Epithelial cell of prostate (primary cell): ENCODE results near the gene ACTBL2.

ENCODE experiments used
- DNase-seq: peaks from one replicate; pipeline ENCODE4 v3.0.0-alpha.2; 2011; ENCODE audit warnings: low read depth, low spot score
- H3K27ac ChIP-seq: fragments of 450-650 bp; 2 replicates; pipeline ENCODE4 v1.5.1; 2017; ENCODE audit warnings: mild to moderate bottlenecking

ACTBL2 gene

DNA sequence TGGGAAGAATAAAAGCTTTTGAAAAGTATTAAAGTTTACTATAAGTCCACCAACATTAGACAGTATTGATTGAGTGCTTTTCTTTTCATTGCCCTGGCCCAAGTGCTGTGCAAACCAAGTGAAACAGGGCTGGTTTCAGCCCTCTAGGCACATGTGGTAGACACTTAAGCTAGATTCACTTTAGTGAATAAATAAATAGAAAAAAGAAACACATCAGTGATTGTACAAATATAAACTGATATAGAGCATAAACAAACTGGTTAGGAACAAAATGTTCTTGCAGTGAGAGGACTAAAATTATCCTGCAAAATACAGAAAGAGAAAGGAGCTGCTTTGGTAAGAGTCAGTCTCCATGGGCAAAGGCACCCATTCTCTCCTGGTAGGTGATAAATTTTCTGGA lies 29.7 kb downstream of the ACTBL2 start:
- no peak for DNase-seq

DNA sequence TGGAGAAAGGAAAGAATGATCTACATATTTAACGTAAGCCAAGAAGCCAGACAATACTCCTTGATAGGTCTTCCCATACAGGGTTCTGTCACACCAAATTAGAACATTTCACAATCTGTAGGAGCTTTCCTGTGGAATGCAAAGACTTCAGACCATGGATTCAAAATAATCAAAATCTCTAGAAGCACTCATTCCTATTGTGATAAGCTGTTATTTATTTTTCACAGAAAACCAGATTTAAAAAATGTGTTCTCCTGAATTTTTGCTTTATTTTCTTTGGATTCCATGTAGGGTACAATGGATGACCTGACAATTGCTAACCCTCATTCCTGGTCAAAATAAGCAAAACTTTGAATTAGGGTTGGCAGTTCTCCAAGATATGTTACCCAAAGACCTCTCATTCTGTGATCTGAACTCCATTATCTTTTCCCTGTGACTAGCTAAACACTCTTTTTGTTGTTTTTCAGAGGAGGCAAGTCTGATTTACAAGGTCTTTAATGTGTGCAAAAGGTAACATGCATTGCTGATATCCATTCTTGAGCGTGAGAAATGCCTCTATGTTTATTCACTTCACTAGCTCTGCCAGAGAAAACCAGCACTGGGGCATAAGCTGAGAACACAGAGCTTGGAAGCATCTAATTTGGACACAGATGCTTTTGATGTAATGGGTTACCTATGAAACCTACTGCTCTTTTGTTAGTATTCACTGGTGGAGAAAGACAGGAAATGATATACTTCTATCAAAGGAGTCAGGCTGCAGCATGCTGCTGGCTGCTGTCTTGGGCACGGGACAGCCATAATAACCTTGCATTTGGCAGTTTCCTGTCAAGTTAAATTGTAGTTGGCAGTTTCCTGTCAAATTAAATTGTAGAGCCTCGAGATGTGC lies 31.4 kb downstream of the ACTBL2 start:
- no peak overlapping the region for H3K27ac ChIP-seq
- no peak for DNase-seq

More for the DNA sequence above, 29.7 kb downstream of the ACTBL2 start:
- H3K27ac ChIP-seq, result no peak overlapping the region

DNA sequence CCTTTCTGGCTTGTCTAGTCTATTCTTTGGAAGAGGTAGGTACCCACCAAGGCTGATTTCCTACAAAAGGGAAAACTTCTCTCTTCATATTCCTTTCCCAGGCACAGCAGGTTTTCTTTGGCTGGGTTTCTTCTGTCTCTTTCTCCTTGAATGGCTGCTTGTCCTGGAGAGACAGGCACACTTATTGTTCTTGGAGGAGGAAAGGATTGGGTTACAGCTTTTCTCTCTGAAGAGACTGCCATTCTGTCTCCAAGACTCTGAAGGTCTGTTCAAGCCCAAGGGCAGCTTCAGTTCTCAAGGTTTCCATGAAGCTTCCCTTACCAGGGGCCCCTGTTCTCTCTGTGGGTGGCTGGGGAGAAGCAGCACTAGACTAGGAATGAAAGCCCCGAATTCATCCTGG lies 33.9 kb downstream of the ACTBL2 start:
- no peak for DNase-seq
- H3K27ac ChIP-seq, result no peak overlapping the region

DNA sequence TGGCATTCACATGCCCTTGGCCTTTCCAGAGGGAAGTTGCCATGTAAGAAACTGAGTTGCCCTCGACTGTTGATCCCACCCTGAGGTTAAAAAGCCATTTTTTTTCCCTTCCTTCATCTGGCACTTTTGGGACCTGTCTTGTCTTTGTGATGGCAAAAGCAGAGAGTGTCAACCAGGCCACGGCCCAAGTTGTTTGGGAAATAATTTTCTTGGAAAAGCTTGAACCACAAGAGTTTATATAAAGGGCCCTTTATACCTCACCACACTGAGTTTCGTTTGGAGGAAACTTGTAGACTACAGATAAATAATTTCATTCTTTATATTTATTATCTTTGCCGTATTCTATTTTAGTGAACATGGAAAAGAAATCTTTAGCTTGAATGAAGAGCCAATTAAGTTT lies 34.3 kb downstream of the ACTBL2 start:
- no peak for DNase-seq
- no peak overlapping the region for H3K27ac ChIP-seq

DNA sequence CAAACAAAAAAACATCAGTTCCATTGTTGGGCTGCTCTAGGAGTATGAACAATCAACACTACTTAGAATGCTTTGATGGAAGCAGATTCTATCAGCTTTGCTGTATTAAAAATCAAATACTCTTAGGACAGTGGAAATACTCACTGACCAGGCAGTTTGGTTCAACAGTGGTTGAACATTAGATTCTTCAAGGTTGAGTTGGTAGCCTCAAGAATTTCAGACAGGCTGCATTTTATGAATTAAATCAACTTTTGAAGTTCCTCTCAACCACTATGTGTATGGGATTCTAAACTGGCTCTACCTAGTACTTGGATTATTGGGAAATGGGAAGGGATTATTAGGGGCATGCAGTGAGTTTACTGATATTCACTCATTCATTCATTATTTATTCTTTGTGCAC lies 35.0 kb downstream of the ACTBL2 start:
- no peak overlapping the region for H3K27ac ChIP-seq
- DNase-seq, result no peak

DNA sequence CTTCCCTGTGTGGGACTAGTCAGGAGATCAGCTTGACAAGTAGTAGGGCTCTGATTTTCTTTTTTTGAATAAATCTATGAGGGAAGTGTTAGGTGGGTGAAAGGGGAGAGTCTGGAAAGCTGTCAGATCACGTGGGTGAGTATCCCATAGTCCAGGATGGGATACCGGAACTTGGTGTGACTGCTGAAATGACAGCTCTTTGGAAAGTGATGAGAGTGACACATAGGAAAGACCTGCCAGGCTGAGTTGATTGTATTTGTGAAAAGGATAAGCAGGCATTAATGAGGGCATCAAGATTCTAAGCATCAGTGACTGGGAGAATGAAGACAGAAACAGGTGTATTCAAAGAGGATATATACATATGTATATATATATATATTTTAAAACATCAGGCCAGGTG lies 35.6 kb downstream of the ACTBL2 start:
- DNase-seq, result no peak
- H3K27ac ChIP-seq, result no peak overlapping the region

DNA sequence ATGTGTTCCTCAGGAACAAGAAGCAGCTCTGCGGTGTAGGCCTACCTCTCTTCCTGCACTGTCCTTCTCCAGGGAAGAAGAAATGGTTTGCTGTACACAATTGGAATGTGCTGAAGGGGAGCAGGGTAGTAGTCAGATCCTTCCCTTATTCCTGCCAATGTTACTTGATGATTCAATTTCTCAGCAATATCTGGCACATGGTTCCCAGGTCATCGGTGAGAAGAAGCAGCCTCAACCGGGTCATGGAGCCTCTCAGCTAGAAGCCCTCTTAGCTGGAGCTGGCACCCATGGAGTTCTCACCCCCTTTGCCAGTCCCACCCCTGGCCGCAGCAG lies 36.9 kb downstream of the ACTBL2 start:
- no peak for DNase-seq
- H3K27ac ChIP-seq, result no peak overlapping the region

DNA sequence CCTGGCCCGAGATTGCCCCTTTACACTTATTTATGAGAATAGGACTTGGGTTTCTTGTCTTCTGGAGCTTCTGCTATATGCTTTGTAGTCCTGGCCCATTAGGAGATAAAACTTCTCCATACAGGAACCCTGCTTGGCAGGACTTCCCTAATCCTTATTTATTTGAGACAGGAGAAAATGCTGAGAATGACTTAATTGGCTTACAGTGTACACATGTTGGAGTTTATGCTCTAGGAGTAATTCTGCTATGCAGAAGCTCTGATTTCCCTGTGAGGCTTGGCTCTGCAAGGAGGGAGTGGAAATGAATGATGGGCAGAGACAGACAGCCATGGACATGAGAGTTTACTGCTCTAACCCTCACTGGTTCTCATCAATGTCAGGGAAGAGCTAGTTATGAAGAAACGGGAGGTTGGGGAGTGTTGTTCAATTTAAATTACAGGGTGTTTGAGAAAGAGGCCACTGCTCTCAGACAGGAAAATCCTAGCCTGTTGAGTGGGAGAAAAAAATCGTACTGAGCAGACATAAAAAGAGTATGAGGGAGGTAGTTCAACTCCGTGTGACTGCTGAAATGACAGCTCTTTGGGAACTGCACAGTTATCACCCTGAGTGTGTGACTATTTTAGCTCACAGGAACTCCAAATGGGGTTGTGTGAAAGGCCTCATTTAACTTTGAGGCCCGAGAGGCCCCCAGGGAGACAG lies 37.5 kb downstream of the ACTBL2 start:
- no peak for DNase-seq
- no peak overlapping the region for H3K27ac ChIP-seq

DNA sequence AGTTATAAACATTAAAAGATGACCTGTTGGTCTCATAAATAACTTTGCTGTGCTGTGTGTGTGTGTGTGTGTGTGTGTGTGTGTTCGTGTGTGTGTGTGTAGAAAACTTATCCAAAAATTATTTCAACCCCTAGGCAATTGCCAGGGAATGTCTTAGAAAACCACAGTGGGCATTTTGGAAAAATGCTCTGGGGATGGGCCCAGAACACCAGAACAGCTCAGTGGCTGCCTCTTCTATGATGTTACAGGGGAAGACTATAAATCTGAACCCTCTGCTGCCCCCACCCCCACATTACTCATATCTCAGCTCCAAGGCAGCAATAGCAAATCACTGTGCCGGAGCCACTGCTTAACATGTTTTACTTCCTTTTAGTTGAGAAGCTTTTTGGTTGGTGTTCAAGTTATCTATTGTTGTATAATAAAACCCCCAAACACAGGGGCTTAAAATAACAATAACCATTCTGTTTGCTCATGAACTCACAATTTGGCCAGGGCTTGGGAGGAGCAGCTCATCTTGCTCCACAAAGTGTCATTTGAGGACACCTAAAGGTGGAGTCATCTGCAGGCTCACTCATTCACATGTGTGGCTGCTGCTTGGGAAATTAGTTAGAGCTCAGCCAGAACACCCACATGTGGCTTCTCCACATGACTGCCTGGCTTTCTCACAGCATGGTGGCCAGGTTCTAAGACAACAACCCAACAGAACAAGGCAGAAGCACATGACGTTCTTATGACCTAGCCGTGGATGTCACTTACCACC lies 40.4 kb downstream of the ACTBL2 start:
- H3K27ac ChIP-seq, result peak overlapping the region; percentile 25
- DNase-seq, result peak; percentile 54

DNA sequence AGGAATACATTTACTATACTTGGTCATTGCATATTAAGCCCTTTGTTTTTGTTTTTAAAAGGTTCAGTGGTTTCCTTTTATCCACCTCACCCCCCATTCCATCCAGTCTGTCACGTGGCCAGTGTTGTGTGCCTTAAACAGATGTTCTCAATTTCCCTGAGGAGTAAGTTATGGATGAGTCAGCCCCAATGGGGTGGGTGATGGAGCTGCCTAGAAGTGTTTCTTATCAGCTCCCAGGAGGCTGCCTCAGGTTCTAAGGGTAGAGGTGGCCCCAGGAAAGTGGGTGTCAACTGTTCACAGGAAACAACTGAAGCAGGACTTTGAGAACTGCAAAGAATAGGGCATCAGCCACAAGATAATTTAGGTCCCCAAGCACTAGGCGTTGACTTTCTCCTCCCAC lies 41.1 kb downstream of the ACTBL2 start:
- no peak for DNase-seq
- peak overlapping the region; percentile 25 for H3K27ac ChIP-seq

DNA sequence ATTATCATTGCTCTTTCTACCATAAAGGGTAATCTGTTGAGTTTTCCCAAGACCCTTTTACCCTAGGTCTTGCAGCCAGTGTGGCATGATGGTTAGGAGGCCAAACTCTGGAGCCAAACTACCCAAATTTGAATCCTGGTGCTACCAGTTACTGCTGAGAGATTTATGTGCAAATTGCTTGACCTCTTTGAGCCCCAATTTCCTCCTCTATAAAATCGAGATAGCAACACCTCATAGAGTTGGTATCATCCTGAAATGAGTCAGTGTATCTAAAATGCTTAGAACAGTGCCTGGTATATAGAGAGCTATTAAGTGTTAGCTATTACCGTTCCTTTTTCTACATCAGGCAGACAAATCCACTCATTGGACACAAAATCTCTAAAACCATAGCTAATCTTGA lies 43.0 kb downstream of the ACTBL2 start:
- no peak for DNase-seq
- no peak overlapping the region for H3K27ac ChIP-seq

DNA sequence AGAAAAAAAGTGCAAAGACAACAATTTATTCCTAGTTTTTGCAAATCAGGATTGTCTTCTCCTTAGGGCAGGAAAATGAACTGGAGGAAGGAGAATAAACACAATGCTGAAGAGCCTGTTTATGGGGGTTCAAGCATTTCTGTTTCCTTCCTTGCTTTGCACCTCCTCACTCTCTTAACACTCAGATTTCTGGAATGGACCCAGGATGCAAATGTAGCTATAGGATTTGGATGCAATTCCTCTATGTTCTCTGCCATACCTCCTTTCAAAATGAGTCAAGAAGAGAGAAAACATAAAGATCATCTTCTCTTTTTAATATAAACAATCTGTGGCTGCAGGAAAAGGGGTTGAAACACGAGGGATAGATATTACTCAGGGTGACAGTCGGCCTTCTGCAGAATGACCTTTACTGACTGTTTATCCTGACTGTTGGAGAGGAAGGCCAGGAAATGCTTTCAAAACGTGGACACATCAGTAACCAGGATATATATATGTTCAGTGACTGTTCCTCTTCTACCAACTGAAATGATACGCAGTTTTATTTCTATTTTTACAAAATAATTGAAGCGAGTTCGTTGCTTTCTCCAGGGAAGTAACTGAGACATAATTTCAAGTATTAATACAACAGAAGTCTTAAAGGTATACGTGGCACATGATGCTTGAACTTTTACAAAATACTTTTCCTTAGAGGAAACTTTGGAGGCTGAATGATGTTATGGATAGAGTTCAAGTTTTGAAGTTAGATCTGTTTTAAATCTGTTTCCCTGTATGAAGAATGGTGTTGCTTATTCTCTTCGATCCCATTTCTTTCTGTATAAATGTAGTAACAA lies 44.4 kb downstream of the ACTBL2 start:
- no peak overlapping the region for H3K27ac ChIP-seq
- DNase-seq, result no peak

DNA sequence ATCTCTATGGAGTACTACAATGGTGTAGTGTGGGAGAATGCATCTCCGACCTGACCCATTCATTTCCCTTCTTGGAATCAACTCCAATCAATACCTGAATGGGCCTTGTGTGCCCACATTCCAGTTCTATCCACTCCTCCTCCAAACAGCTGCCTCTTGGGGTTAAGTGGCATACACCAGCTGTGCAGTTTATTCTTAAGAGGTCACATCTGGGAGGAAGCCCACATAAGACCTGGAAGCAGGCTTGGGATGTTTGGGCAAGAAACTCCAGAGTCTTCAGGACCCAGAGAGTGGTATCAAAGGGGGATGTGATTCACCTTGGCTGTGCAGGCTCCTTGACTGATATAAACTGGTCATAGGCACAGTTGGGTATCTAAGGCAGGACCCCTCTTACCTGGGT lies 46.0 kb downstream of the ACTBL2 start:
- peak overlapping the region; percentile 48 for H3K27ac ChIP-seq
- no peak for DNase-seq

DNA sequence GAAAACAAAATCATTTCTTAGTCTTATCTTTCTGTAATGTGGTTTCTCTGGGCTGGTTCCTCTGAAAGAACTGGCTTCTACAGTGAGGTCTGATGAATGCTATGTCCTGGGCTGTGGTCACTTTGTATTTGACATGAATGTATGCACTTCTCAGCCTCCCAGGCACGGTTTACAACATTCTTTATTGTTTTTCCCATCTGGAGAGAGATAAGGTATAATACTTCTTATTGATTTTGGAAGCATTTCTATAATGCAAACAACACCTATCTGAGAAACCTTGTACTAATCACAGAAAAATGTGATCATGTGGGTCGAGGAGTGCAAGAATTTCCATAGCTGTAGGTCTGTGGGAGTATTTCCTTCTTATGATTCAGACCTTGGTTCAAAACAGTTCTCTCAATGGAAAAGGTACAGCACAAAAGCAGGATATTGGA lies 46.9 kb downstream of the ACTBL2 start:
- H3K27ac ChIP-seq, result peak overlapping the region; percentile 48
- DNase-seq, result peak; percentile 69

DNA sequence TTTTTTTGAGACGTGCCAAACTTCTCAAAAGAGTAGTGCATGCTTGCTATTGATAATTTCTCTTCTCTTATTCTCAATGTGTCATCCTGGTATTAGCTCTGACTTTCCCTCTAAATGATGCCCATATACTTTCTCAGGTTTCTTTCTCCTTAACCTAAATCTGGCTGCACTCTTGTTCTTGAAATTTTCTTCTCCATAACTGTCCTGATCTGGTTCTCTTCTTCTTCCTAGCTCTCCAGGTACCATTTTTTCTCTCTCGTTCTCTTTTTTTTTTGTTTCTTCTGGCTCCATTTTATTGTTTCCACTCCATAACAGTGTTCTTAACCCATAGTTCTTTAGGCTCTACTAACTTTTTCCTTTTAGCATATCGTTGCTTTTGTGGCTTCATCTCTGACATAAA lies 47.9 kb downstream of the ACTBL2 start:
- DNase-seq, result no peak
- H3K27ac ChIP-seq, result no peak overlapping the region

DNA sequence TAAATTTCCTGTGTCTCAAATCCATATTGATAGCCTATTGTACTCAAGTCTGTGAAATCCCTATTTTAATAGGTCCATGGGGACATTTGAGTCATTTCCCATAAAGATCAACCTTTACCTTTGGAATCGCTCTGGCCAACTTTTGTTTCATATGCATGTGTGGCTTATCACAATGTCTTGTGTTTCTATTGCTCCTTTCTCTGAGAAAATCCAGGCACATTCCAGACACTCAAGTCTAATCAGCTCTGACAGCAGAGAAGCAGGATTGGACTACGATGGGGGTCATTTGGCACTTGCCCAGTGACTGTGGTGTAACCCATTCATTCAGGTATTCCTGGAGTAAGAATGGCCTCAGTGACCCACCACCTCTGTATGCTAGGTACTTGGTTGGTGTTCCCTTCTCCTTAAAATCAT lies 48.4 kb downstream of the ACTBL2 start:
- no peak overlapping the region for H3K27ac ChIP-seq
- DNase-seq, result no peak

DNA sequence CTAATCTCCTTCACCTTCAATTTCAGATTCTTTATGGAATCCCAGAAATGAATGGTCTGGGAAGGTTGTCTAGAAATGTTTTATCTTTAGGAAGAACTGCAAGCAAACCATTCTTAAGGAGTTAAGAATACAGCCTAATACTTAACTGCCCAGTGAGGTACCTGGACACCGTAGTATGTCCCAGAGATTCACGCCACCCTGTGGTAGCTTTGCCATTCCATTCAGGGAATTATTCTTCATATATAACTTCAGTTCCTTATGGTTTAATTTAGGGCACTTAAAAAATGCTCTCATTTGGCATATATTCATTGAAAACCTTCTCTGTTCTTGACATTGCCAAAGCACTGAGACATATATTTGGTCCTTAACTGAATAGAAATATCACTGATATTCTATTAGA lies 49.7 kb downstream of the ACTBL2 start:
- no peak for DNase-seq
- no peak overlapping the region for H3K27ac ChIP-seq

DNA sequence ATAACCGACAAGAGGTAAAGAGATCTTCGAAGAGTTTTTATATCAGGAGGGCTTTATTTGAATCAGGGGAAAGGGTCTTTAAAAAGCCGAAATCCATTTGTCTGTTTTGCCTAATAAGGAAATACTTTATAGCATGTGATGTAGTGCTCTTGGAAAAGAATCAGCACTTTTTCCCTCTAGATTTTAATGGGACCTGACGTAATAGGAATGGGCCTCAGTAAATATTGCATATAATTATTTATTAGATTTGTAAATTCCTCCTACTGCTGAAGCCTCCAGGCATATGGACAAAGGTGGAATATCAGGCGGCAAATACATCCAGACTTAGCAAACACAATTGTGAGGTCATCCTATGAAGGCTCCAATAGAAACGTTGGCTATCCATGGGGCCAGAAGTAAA lies 50.9 kb downstream of the ACTBL2 start:
- no peak for DNase-seq
- H3K27ac ChIP-seq, result no peak overlapping the region
